ENCODE data around the gene FALEC. TPM values are rescaled to one million over a fixed set of nuclear protein-coding genes. Genes with fewer than 3 reads are reported as not detected.

FALEC gene
- total and polyA plus RNA-seq, 10 donors: 0.20 to 1.9 (median 0.63) TPM; not detected in 6

- H3K27ac ChIP-seq: peak overlapping the region; percentile 17 to 86 (median 78)
- peaks cover 0 to 43% (median 0%) of the 10 kb centered on the region in 7 donors for H3K27me3 ChIP-seq (replicated peaks in 1 of 7)
- H3K36me3 ChIP-seq: peaks cover 0 to 26% (median 0%) of the 10 kb centered on the region in 6 donors
- no peak for DNase-seq
- no peaks in the 10 kb centered on the region for H3K9me3 ChIP-seq
- intact Hi-C loops (cut with DNase I; ENCODE audit: low total_unique reads): no loop called here
- H3K4me3 ChIP-seq: no peak overlapping the region
- WGBS, 5 donors: 44 to 47% (median 46%) methylated on average over 10 to 11 of the region's 11 CpGs
- TF ChIP-seq POLR2A (IDR thresholded peaks at IDR 0.05): no peak
- peak in 1 of 3 donors; percentile 24 for TF ChIP-seq POLR2AphosphoS5 (IDR thresholded peaks at IDR 0.05)
- peaks cover 30 to 72% (median 57%) of the 10 kb centered on the region in 6 donors for H3K4me1 ChIP-seq
Observed at GRCh38 chr1:150551051-150551783, 35.7 kb downstream of the FALEC start.

DNA sequence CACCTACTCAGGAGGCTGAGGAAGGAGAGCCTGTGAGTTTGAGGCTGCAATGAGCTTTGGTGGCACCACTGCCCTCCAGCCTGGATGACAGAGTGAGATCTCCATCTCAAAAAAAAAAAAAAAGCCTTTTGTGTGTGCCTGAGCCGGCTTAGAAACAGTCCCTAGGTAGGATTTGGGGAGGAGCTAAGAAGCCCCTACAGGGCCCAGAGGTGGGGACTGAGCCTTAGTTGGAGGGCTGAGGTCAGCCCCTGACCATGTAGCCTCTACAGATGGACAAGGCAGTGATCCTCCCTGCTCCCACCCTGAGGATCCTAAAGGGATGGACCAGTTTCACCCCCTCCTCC lies 36.2 kb downstream of the FALEC start:
- Histone ChIP-seq H3K36me3 (peaks cover 0 to 31% (median 0%) of the 10 kb centered on the region in 6 donors), H3K27ac (peak overlapping the region in 7 of 8 donors; percentile 11 to 86 (median 79)), H3K27me3 (replicated peaks in 1 of 7) (peaks cover 0 to 37% (median 0%) of the 10 kb centered on the region in 7 donors), H3K9me3 (no peaks in the 10 kb centered on the region), H3K4me3 (peak overlapping the region in 1 of 8 donors; percentile 41), H3K4me1 (peaks cover 30 to 77% (median 57%) of the 10 kb centered on the region in 6 donors)
- intact Hi-C loops (cut with DNase I; ENCODE audit: low total_unique reads): no loop called here
- DNase-seq: no peak
- WGBS, 5 donors: 5 to 36% (median 11%) methylated on average over 1 of the region's 1 CpG
- no peak for TF ChIP-seq POLR2AphosphoS5 (IDR thresholded peaks at IDR 0.05)
- no peak for TF ChIP-seq POLR2A (IDR thresholded peaks at IDR 0.05)
- TF ChIP-seq, protein P1, sequence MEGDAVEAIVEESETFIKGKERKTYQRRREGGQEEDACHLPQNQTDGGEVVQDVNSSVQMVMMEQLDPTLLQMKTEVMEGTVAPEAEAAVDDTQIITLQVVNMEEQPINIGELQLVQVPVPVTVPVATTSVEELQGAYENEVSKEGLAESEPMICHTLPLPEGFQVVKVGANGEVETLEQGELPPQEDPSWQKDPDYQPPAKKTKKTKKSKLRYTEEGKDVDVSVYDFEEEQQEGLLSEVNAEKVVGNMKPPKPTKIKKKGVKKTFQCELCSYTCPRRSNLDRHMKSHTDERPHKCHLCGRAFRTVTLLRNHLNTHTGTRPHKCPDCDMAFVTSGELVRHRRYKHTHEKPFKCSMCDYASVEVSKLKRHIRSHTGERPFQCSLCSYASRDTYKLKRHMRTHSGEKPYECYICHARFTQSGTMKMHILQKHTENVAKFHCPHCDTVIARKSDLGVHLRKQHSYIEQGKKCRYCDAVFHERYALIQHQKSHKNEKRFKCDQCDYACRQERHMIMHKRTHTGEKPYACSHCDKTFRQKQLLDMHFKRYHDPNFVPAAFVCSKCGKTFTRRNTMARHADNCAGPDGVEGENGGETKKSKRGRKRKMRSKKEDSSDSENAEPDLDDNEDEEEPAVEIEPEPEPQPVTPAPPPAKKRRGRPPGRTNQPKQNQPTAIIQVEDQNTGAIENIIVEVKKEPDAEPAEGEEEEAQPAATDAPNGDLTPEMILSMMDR (IDR thresholded peaks at IDR 0.05 in 8 of 11, conservative IDR thresholded peaks at IDR 0.05 in 3 of 11): no peak

DNA sequence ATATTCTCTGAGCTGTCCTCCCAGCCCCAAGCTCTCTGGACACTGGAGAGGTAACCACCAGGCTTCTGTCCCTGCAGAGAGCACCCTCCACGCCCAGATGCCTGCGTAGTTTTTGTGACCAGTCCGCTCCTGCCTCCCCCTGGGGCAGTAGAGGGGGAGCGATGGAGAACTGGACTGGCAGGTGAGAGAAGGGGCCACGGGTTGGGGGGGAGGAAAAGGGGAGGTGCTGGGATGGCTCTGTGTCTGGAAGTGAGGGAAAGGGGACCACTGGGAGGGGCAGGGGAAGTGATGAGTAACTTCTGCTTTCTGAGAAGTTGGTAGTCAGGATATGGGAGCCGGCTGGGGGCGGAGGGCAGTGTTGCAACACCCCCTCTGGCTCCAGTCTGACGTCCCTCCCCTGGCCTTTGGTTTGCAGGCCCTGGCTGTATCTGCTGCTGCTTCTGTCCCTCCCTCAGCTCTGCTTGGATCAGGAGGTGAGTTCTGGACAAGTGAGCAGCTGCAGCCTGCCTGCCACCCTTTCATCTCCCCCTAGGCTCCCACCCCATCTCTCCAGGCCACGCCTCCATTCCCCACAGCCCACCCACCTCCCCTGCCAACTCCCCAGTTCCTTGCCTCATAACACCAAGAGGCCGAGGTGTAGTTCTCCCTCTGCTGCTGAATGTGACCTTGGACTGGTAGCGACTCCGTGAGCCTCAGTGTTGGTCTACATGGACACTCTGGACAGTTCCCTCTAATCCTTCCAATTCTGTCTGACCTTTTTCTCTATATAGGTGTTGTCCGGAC lies 36.8 kb downstream of the FALEC start:
- Histone ChIP-seq H3K4me1 (peaks cover 30 to 83% (median 57%) of the 10 kb centered on the region in 6 donors), H3K9me3 (no peaks in the 10 kb centered on the region), H3K36me3 (peaks cover 0 to 37% (median 0%) of the 10 kb centered on the region in 6 donors), H3K4me3 (peak overlapping the region in 1 of 8 donors; percentile 41), H3K27ac (peak overlapping the region in 7 of 8 donors; percentile 59 to 86 (median 79)), H3K27me3 (replicated peaks in 1 of 7) (peaks cover 0 to 33% (median 0%) of the 10 kb centered on the region in 7 donors)
- WGBS, 5 donors: 18 to 29% (median 24%) methylated on average over 12 to 13 of the region's 13 CpGs
- no peak for TF ChIP-seq POLR2A (IDR thresholded peaks at IDR 0.05)
- TF ChIP-seq, protein P1 (IDR thresholded peaks at IDR 0.05 in 8 of 11, conservative IDR thresholded peaks at IDR 0.05 in 3 of 11): peak in 1 of 11 experiments; percentile 17
- peak; percentile 76 to 82 (median 80) for TF ChIP-seq POLR2AphosphoS5 (IDR thresholded peaks at IDR 0.05)
- peak; percentile 91 for DNase-seq
- intact Hi-C loops (cut with DNase I; ENCODE audit: low total_unique reads): no loop called here

- Histone ChIP-seq H3K27me3 (replicated peaks in 1 of 7) (peaks cover 0 to 27% (median 0%) of the 10 kb centered on the region in 7 donors), H3K9me3 (no peaks in the 10 kb centered on the region), H3K27ac (peak overlapping the region in 7 of 8 donors; percentile 59 to 86 (median 76)), H3K4me3 (peak overlapping the region in 1 of 8 donors; percentile 41), H3K4me1 (peaks cover 30 to 88% (median 61%) of the 10 kb centered on the region in 6 donors), H3K36me3 (peaks cover 0 to 43% (median 0%) of the 10 kb centered on the region in 6 donors)
- intact Hi-C loops (cut with DNase I; ENCODE audit: low total_unique reads): no loop called here
- TF ChIP-seq, protein P1 (IDR thresholded peaks at IDR 0.05 in 8 of 11, conservative IDR thresholded peaks at IDR 0.05 in 3 of 11): no peak
- TF ChIP-seq POLR2AphosphoS5 (IDR thresholded peaks at IDR 0.05) (no peak), POLR2A (IDR thresholded peaks at IDR 0.05) (no peak)
- DNase-seq: peak; percentile 78
- WGBS, 5 donors: 76 to 89% (median 78%) methylated on average over 7 to 12 of the region's 12 CpGs
Observed at GRCh38 chr1:150552911-150553289, 37.3 kb downstream of the FALEC start.
